Measurements from ENCODE around the gene ITGAD.

ITGAD gene

DNA sequence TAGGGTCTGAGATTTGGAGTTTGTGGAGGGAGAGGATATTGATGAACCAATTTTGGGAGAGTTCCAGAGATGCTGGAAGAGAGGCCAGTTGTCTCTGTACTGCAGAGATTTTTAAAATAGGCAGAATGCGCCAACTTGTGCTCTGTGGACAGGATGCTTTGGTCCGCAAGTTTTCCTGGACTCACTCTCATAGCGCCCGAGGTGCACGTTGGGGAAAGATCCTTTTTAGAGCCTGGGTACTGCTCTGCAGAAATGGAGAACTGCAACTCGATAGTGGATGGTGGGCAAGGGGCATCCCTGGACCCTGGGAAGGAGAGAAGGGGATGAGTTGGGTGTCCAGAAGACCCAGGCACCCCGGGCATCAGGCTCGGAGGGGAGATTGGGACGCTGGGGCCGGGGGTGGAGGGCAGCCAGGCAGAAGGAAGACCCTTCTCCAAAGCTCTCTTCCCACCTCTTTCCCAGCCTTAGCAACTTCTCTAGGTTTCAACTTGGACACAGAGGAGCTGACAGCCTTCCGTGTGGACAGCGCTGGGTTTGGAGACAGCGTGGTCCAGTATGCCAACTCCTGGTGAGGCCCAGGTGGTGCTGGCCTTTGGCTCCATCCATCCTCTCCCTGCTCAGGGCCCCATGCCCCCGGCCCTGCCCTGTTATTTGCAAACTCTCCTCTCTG lies 37.6 kb upstream of the ITGAD start:
- Histone ChIP-seq H3K27ac (ENCODE audit: low read depth, low read length, severe bottlenecking) (no peak overlapping the region), H3K36me3 (ENCODE audit: control insufficient read depth, insufficient read depth, low read length) (no peaks in the 10 kb centered on the region), H3K4me3 (ENCODE audit: extremely low read depth, insufficient read depth, low read length, poor library complexity, severe bottlenecking) (no peak overlapping the region), H3K4me1 (ENCODE audit: control insufficient read depth, insufficient read depth, low read length, poor library complexity, severe bottlenecking) (peaks cover 3% of the 10 kb centered on the region), H3K9me3 (ENCODE audit: control insufficient read depth, low read length) (no peaks in the 10 kb centered on the region)
- WGBS, 2 experiments (ENCODE audit: insufficient coverage in 2 of 2): 94% methylated on average over 8 to 12 of the region's 14 CpGs

DNA sequence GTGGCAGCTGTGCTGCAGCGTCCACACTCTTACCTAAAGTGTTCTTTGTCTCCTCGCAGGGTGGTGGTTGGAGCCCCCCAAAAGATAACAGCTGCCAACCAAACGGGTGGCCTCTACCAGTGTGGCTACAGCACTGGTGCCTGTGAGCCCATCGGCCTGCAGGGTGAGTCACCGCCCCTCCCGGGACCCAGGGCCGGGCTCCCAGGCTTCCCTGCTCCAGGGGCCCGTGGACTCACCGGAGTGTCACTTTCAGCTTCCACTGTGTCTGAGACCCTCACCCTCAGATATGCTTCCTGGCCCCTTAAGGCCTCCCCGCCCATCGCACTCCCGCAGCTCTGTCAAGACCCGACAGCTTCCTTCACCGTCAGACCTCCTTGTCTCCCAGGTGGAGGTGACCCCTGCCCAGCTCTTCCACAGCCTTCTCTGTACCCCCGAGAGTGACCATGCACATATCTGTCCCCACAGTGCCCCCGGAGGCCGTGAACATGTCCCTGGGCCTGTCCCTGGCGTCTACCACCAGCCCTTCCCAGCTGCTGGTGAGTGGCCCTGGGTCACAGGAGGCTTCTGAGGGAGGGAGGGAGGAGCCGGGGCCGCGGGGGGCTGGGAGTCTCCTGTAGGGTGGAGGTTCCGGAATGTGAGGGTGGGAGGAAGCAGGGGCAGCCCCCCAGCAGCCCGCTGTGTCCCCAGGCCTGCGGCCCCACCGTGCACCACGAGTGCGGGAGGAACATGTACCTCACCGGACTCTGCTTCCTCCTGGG lies 36.4 kb upstream of the ITGAD start:
- no peak overlapping the region for H3K4me3 ChIP-seq (ENCODE audit: extremely low read depth, insufficient read depth, low read length, poor library complexity, severe bottlenecking)
- peaks cover 3% of the 10 kb centered on the region for H3K4me1 ChIP-seq (ENCODE audit: control insufficient read depth, insufficient read depth, low read length, poor library complexity, severe bottlenecking)
- H3K9me3 ChIP-seq (ENCODE audit: control insufficient read depth, low read length): no peaks in the 10 kb centered on the region
- no peak overlapping the region for H3K27ac ChIP-seq (ENCODE audit: low read depth, low read length, severe bottlenecking)
- WGBS, 2 experiments (ENCODE audit: insufficient coverage in 2 of 2): 85 to 86% methylated on average over 22 to 25 of the region's 28 CpGs
- no peaks in the 10 kb centered on the region for H3K36me3 ChIP-seq (ENCODE audit: control insufficient read depth, insufficient read depth, low read length)

DNA sequence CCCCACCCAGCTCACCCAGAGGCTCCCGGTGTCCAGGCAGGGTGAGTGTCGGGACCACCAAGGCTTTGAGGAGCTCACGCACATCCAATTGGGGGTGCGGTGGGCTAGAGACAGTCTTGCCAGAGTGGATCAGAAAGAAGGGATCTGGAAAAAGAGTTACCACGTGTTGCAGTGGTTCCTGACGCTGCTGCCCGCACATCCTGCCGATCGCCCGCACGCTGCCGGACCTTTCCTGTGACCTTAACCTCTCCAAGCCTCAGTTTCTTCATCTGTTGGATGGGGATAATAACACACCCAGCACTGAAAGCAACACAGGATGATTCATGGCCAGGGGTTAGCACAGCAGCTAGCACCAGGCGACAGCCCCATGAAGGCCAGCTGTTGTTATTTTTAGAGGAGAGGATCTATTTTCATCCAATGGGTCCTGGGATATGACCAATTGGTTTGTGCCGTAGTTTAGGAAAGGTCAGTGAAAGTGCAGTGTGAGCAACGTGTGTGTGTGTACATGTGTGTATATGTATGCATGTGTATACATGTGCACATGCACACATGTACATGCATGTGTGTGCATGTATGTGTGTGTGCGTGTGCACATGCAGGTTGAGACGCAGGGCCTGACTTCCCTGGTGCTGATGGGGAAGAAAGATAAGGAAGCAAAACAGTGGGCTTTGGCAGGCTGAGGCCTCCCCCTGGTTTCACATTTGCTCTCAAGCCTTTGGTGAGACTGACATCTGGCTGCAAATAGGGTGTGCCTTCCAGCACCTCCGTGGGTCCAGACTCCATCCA lies 35.6 kb upstream of the ITGAD start:
- Histone ChIP-seq H3K4me1 (ENCODE audit: control insufficient read depth, insufficient read depth, low read length, poor library complexity, severe bottlenecking) (peaks cover 3% of the 10 kb centered on the region), H3K27ac (ENCODE audit: low read depth, low read length, severe bottlenecking) (no peak overlapping the region), H3K4me3 (ENCODE audit: extremely low read depth, insufficient read depth, low read length, poor library complexity, severe bottlenecking) (no peak overlapping the region), H3K36me3 (ENCODE audit: control insufficient read depth, insufficient read depth, low read length) (no peaks in the 10 kb centered on the region), H3K9me3 (ENCODE audit: control insufficient read depth, low read length) (no peaks in the 10 kb centered on the region)
- WGBS, 2 experiments (ENCODE audit: insufficient coverage in 2 of 2): 89 to 93% methylated on average over 17 of the region's 18 CpGs

DNA sequence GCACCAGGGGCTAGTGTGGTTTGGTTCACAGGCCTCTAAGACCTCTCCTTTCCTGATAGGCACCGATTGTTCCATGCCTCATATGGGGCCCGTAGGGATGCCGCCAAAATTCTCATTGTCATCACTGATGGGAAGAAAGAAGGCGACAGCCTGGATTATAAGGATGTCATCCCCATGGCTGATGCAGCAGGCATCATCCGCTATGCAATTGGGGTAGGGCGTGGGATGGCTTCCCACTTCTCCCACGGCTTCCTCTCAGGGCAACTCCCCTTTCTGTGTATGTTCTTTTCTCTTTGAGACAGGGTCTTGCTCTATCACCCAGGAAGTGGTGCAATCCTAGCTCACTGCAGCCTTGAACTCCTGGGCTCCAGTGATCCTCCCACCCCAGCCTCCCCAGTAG lies 32.9 kb upstream of the ITGAD start:
- no peak overlapping the region for H3K27ac ChIP-seq (ENCODE audit: low read depth, low read length, severe bottlenecking)
- H3K9me3 ChIP-seq (ENCODE audit: control insufficient read depth, low read length): no peaks in the 10 kb centered on the region
- H3K36me3 ChIP-seq (ENCODE audit: control insufficient read depth, insufficient read depth, low read length): no peaks in the 10 kb centered on the region
- no peak overlapping the region for H3K4me3 ChIP-seq (ENCODE audit: extremely low read depth, insufficient read depth, low read length, poor library complexity, severe bottlenecking)
- 93 to 96% methylated on average over 4 to 5 of the region's 7 CpGs for WGBS, 2 experiments (ENCODE audit: insufficient coverage in 2 of 2)
- no peaks in the 10 kb centered on the region for H3K4me1 ChIP-seq (ENCODE audit: control insufficient read depth, insufficient read depth, low read length, poor library complexity, severe bottlenecking)

DNA sequence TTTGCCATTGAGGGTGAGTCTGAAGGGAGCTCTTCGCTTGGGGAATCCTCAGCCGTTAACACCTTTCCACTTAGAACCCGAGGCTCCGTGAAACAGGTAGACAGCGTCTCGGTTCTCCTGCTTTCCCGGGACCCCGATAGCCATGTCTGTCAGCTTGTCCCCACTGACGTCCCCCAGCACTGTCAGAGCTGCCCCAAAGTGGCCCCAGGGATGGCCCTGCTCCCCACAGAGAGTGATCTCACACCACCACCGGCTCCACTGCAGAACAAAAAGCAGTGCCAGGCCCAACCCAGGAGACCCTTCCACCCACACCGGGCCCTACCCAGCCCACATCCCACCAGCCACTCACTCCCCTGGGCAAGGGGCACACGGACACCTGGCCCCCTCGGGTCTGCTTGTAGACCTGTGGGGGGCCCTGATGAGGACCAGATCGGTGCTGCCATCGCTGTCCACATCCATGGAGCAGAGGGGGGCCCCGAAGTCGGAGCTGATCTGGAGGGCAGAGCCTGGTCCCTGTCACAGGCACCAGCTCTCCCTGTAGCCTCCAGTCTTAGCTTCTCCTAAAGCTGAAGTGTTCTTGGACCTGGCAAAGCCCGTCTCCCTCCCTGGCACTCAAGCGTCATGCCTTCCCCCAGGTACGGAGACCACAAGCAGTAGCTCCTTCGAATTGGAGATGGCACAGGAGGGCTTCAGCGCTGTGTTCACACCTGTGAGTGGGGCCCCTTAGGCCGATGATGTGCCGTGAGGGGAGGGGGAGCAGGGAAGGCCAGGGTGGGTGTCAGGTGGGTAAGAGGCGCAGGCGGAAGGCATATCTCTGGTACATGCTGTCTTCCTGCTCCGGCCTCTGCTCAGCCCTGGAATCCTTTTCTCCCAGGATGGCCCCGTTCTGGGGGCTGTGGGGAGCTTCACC lies 31.7 kb upstream of the ITGAD start:
- Histone ChIP-seq H3K4me1 (ENCODE audit: control insufficient read depth, insufficient read depth, low read length, poor library complexity, severe bottlenecking) (no peaks in the 10 kb centered on the region), H3K27ac (ENCODE audit: low read depth, low read length, severe bottlenecking) (no peak overlapping the region), H3K4me3 (ENCODE audit: extremely low read depth, insufficient read depth, low read length, poor library complexity, severe bottlenecking) (no peak overlapping the region), H3K36me3 (ENCODE audit: control insufficient read depth, insufficient read depth, low read length) (no peaks in the 10 kb centered on the region), H3K9me3 (ENCODE audit: control insufficient read depth, low read length) (no peaks in the 10 kb centered on the region)
- WGBS, 2 experiments (ENCODE audit: insufficient coverage in 2 of 2): 89 to 91% methylated on average over 18 to 25 of the region's 28 CpGs

DNA sequence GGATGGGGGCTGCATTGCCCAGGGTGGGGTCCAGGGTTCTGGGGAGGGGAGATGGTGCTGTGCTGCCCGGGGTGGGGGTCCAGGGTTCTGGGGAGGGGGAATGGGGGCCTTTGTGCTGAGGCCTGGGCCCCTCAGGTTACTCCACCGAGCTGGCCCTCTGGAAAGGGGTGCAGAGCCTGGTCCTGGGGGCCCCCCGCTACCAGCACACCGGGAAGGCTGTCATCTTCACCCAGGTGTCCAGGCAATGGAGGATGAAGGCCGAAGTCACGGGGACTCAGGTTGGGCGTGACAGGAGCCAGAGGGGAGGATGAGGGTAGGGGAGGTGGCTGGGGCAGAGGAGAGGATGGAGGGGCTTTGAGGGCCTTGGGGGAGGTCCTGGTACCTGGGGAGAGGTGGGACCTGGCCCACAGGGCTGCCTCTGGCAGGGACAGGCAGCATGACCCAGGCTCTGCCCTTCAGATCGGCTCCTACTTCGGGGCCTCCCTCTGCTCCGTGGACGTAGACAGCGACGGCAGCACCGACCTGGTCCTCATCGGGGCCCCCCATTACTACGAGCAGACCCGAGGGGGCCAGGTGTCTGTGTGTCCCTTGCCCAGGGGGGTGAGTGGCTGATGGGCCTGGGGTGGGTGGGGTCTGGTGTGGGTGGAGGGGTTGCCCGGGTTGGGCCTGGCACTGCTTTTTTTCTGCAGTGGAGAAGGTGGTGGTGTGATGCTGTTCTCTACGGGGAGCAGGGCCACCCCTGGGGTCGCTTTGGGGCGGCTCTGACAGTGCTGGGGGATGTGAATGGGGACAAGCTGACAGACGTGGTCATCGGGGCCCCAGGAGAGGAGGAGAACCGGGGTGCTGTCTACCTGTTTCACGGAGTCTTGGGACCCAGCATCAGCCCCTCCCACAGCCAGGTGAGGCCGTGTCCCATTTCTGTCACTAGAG lies 30.4 kb upstream of the ITGAD start:
- Histone ChIP-seq H3K4me3 (ENCODE audit: extremely low read depth, insufficient read depth, low read length, poor library complexity, severe bottlenecking) (no peak overlapping the region), H3K27ac (ENCODE audit: low read depth, low read length, severe bottlenecking) (no peak overlapping the region), H3K36me3 (ENCODE audit: control insufficient read depth, insufficient read depth, low read length) (no peaks in the 10 kb centered on the region), H3K4me1 (ENCODE audit: control insufficient read depth, insufficient read depth, low read length, poor library complexity, severe bottlenecking) (no peaks in the 10 kb centered on the region), H3K9me3 (ENCODE audit: control insufficient read depth, low read length) (no peaks in the 10 kb centered on the region)
- 88 to 92% methylated on average over 21 to 25 of the region's 26 CpGs for WGBS, 2 experiments (ENCODE audit: insufficient coverage in 2 of 2)

DNA sequence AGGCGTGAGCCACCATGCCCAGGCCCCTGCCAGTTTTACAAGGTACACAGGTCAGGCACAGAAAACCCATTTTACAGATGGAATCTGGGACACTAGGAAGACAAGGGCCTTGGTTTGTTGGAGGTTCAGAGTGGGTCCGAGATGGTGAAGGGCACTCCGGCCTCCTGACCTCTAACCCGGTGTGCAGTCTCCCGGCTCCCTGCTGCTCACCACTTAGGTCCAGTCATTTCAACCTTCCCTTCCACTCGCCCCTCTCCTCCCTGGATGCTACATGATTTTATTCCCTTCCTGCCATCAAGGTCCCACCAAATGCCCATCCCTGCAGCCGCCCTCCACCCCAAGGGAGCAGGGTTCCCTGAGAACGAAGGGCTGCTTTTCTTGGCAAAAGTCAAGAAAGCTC lies 29.4 kb upstream of the ITGAD start:
- WGBS, 2 experiments (ENCODE audit: insufficient coverage in 2 of 2): 90 to 91% methylated on average over 6 to 7 of the region's 8 CpGs

DNA sequence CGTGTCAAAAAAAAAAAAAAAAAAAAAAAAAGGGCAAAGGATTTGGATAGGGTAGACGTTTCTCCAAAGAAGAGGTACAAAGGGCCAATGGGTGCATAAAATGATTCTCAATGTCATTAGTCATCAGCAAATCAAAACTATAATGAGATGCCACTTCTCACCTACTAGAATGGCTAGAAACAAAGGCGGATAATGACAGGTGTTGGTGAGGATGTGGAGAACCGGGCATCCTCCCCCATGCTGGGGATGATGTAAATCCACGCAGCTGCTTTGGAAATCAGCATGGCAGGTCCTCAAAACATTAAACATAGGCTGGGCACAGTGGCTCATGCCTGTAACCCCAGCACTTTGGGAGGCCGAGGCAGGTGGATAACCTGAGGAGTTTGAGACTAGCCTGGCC lies 28.7 kb upstream of the ITGAD start:
- H3K27ac ChIP-seq (ENCODE audit: low read depth, low read length, severe bottlenecking): no peak overlapping the region
- 67 to 88% methylated on average over 1 to 2 of the region's 6 CpGs for WGBS, 2 experiments (ENCODE audit: insufficient coverage in 2 of 2)
- no peaks in the 10 kb centered on the region for H3K9me3 ChIP-seq (ENCODE audit: control insufficient read depth, low read length)
- H3K36me3 ChIP-seq (ENCODE audit: control insufficient read depth, insufficient read depth, low read length): no peaks in the 10 kb centered on the region
- H3K4me1 ChIP-seq (ENCODE audit: control insufficient read depth, insufficient read depth, low read length, poor library complexity, severe bottlenecking): no peaks in the 10 kb centered on the region
- no peak overlapping the region for H3K4me3 ChIP-seq (ENCODE audit: extremely low read depth, insufficient read depth, low read length, poor library complexity, severe bottlenecking)

More for the DNA sequence above, 29.4 kb upstream of the ITGAD start:
- no peaks in the 10 kb centered on the region for H3K9me3 ChIP-seq (ENCODE audit: control insufficient read depth, low read length)
- H3K4me3 ChIP-seq (ENCODE audit: extremely low read depth, insufficient read depth, low read length, poor library complexity, severe bottlenecking): no peak overlapping the region
- H3K4me1 ChIP-seq (ENCODE audit: control insufficient read depth, insufficient read depth, low read length, poor library complexity, severe bottlenecking): no peaks in the 10 kb centered on the region
- no peak overlapping the region for H3K27ac ChIP-seq (ENCODE audit: low read depth, low read length, severe bottlenecking)
- no peaks in the 10 kb centered on the region for H3K36me3 ChIP-seq (ENCODE audit: control insufficient read depth, insufficient read depth, low read length)

DNA sequence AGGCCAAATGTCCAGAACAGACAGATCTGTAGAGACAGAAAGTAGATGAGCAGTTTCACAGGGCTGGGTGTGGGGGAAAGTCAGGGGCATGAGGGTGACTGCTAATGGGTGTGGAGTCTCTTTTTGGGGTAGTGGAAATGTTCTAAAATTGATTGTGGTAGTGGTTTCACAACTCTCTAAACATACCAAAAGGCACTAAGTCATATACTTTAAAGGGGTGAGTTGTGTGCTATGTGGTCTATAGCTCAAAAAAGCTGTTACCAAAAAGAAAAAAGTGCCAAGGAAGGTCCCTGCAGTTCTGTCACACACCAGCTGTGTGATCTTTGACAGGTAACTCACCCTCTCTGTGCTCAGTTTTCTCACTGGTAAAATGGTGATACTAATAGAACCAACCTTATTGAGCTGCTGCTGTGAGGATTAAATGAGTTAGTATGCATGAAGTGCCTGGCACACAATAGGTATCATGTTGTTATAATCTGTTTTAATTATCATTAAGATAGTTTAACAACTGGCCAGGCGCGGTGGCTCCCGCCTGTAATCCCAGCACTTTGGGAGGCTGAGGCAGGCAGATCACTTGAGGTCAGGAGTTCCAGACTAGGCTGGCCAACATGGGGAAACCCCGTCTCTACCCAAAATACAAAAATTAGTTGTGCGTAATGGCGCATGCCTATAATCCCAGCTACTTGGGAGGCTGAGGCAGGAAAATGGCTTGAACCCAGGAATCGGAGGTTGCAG lies 27.8 kb upstream of the ITGAD start:
- H3K27ac ChIP-seq (ENCODE audit: low read depth, low read length, severe bottlenecking): no peak overlapping the region
- no peaks in the 10 kb centered on the region for H3K9me3 ChIP-seq (ENCODE audit: control insufficient read depth, low read length)
- no peaks in the 10 kb centered on the region for H3K4me1 ChIP-seq (ENCODE audit: control insufficient read depth, insufficient read depth, low read length, poor library complexity, severe bottlenecking)
- H3K4me3 ChIP-seq (ENCODE audit: extremely low read depth, insufficient read depth, low read length, poor library complexity, severe bottlenecking): no peak overlapping the region
- WGBS, 2 experiments (ENCODE audit: insufficient coverage in 2 of 2): 87% methylated on average over 4 of the region's 7 CpGs; no CpG with 5 or more reads in 1 of the 2 experiments
- H3K36me3 ChIP-seq (ENCODE audit: control insufficient read depth, insufficient read depth, low read length): no peaks in the 10 kb centered on the region
